Measurements from ENCODE around the gene ZNF248.

ZNF248 gene

GRCh38 chr10:37821237-37821636 lies 36.2 kb downstream of the ZNF248 start:
- no peak for DNase-seq

GRCh38 chr10:37819797-37820196 lies 37.6 kb downstream of the ZNF248 start:
- DNase-seq, result no peak

GRCh38 chr10:37816290-37816689 lies 41.1 kb downstream of the ZNF248 start:
- DNase-seq, result no peak

GRCh38 chr10:37813763-37814162 lies 43.6 kb downstream of the ZNF248 start:
- DNase-seq, result no peak

GRCh38 chr10:37812290-37812689 lies 45.1 kb downstream of the ZNF248 start:
- no peak for DNase-seq

- DNase-seq, result no peak
Observed at GRCh38 chr10:37803269-37803668, 54.1 kb downstream of the ZNF248 start.

GRCh38 chr10:37801557-37801956 lies 55.9 kb downstream of the ZNF248 start:
- no peak for DNase-seq

- DNase-seq, result no peak
Observed at GRCh38 chr10:37794305-37794976, 63.0 kb downstream of the ZNF248 start.

GRCh38 chr10:37789590-37789989 lies 67.8 kb downstream of the ZNF248 start:
- no peak for DNase-seq

GRCh38 chr10:37784678-37785077 lies 72.7 kb downstream of the ZNF248 start:
- DNase-seq, result no peak

- DNase-seq, result no peak
Observed at GRCh38 chr10:37780536-37780935, 76.9 kb downstream of the ZNF248 start.

- DNase-seq, result no peak
Observed at GRCh38 chr10:37777056-37777455, 80.4 kb downstream of the ZNF248 start.

GRCh38 chr10:37775612-37776011 lies 81.8 kb downstream of the ZNF248 start:
- DNase-seq, result no peak

- DNase-seq, result no peak
Observed at GRCh38 chr10:37774351-37774750, 83.1 kb downstream of the ZNF248 start.

GRCh38 chr10:37765216-37765615 lies 92.2 kb downstream of the ZNF248 start:
- no peak for DNase-seq

GRCh38 chr10:37763132-37763531 lies 94.3 kb downstream of the ZNF248 start:
- DNase-seq, result no peak

- no peak for DNase-seq
Observed at GRCh38 chr10:37762287-37762686, 95.1 kb downstream of the ZNF248 start.

GRCh38 chr10:37760817-37761216 lies 96.6 kb downstream of the ZNF248 start:
- DNase-seq, result no peak

- DNase-seq, result no peak
Observed at GRCh38 chr10:37758074-37758473, 99.3 kb downstream of the ZNF248 start.

GRCh38 chr10:37754538-37755323 lies 102.7 kb downstream of the ZNF248 start:
- peak in 1 of 2 experiments; percentile 20 for DNase-seq

- DNase-seq, result no peak
Observed at GRCh38 chr10:37752334-37752875, 105.0 kb downstream of the ZNF248 start.

GRCh38 chr10:37748170-37748569 lies 109.2 kb downstream of the ZNF248 start:
- no peak for DNase-seq

- DNase-seq, result no peak
Observed at GRCh38 chr10:37747081-37747480, 110.3 kb downstream of the ZNF248 start.

GRCh38 chr10:37741831-37742230 lies 115.6 kb downstream of the ZNF248 start:
- DNase-seq, result no peak
